Psoas muscle (tissue), 8 donors: ENCODE measurements around the gene ATXN10. TPM values are rescaled to one million over a fixed set of nuclear protein-coding genes. Genes with fewer than 3 reads are reported as not detected.

ENCODE experiments used
- ATAC-seq, 4 donors: fragments of 200-7000 bp; cut with Tn5 transposase; one replicate each; pipeline ENCODE4 v1.9.1; 2020; ENCODE audit warnings: moderate library complexity in 3 of 4, mild to moderate bottlenecking in 2 of 4
- DNase-seq, 2 donors: peaks; one replicate each; pipeline ENCODE4 v3.0.0-alpha.2; 2020
- H3K27ac ChIP-seq: fragments of 200-600 bp; one replicate; pipeline ENCODE4 v1.8.0; 2022
- H3K27me3 ChIP-seq, 3 donors: fragments of 200-600 bp in 1 of 3; one replicate each; pipeline versions ENCODE4 v1.6.1 to v1.8.0; 2013 to 2022; ENCODE audit warnings: low read length in 2 of 3, mild to moderate bottlenecking in 2 of 3, moderate library complexity in 1 of 3; ENCODE audit not compliant: insufficient read depth in 3 of 3
- H3K36me3 ChIP-seq, 2 donors: fragments of 200-600 bp in 1 of 2; one replicate each; pipeline versions ENCODE4 v1.6.1 to v1.8.0; 2013 to 2022; ENCODE audit warnings: low read depth in 1 of 2, mild to moderate bottlenecking in 1 of 2, moderate library complexity in 1 of 2; ENCODE audit not compliant: insufficient read depth in 1 of 2
- H3K4me1 ChIP-seq: fragments of 200-600 bp; one replicate; pipeline ENCODE4 v1.8.0; 2022
- H3K4me3 ChIP-seq: fragments of 200-600 bp; one replicate; pipeline ENCODE4 v1.8.0; 2022; ENCODE audit warnings: mild to moderate bottlenecking
- H3K9me3 ChIP-seq: fragments of 200-600 bp; one replicate; pipeline ENCODE4 v1.8.0; 2022
- WGBS, 3 donors: extraction: QIAGEN DNeasy Blood & Tissue Kit; methylation state at CpG; one replicate each; pipeline versions ENCODE4 v1.1.6 to v1.1.7; 2013; 5-methylcytosine and 5-hydroxymethylcytosine counted together
- intact Hi-C, 2 donors: fragments of 100-400 bp; cut with DNase I; formaldehyde crosslinking; loops; one replicate each; pipeline versions ENCODE4 v1.11.0 to v1.14.2; 2022
- polyA plus RNA-seq, 3 donors: library from polyadenylated mRNA; stranded (reverse); fragments of 200-250 nt; gene quantifications; one replicate each; pipeline ENCODE4 v1.2.3, GENCODE V29; 2013
- total RNA-seq, 4 donors: library from RNA; stranded (reverse); fragmentation: NEBNext Ultra II Directional in 2 of 4; extraction: Animal tissue kit (Norgen Biotek cat#: 25700) in 2 of 4; gene quantifications; one replicate each; pipeline versions ENCODE4 v1.2.1 to v1.2.4, GENCODE V29; 2021 to 2023
- TF ChIP-seq, protein P1 (sequence below): fragments of 200-600 bp; IDR thresholded peaks from one replicate; pipeline ENCODE4 v1.8.0; 2022; ENCODE audit warnings: antibody characterized with exemption
- donor health status: healthy with polysubstance abuse.
- donor health status: DM: no; HTN: no; CAD: no; lungs with moderate emphysema.
- donor health status: Bipolar disorder and iron deficiency.
- donor health status: healthy.
- donor health status: DM: yes; HTN: yes; CAD: no.
- donor health status: DM: no; HTN: no; CAD: no.
- donor health status: DM: no; HTN: no; CAD: no.
- donor health status: DM: yes; HTN: yes; CAD: no.

The ATXN10 gene
- total and polyA plus RNA-seq, 7 donors: 57.7 to 173 (median 115) TPM

- 3 to 4% (median 3%) methylated on average over 44 to 87 of the region's 87 CpGs for WGBS, 3 donors
- TF ChIP-seq, protein P1, sequence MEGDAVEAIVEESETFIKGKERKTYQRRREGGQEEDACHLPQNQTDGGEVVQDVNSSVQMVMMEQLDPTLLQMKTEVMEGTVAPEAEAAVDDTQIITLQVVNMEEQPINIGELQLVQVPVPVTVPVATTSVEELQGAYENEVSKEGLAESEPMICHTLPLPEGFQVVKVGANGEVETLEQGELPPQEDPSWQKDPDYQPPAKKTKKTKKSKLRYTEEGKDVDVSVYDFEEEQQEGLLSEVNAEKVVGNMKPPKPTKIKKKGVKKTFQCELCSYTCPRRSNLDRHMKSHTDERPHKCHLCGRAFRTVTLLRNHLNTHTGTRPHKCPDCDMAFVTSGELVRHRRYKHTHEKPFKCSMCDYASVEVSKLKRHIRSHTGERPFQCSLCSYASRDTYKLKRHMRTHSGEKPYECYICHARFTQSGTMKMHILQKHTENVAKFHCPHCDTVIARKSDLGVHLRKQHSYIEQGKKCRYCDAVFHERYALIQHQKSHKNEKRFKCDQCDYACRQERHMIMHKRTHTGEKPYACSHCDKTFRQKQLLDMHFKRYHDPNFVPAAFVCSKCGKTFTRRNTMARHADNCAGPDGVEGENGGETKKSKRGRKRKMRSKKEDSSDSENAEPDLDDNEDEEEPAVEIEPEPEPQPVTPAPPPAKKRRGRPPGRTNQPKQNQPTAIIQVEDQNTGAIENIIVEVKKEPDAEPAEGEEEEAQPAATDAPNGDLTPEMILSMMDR: peak; percentile 27
- no peak overlapping the region for H3K27ac ChIP-seq
- intact Hi-C loops: no loop called here
- peaks cover under 1% of the 10 kb centered on the region for H3K9me3 ChIP-seq
- DNase-seq (peak in 1 of 2 donors; percentile 54), ATAC-seq (peak; percentile 68 to 79 (median 77))
- peaks cover 8% of the 10 kb centered on the region for H3K4me1 ChIP-seq
- peak overlapping the region; percentile 37 for H3K4me3 ChIP-seq
- no peaks in the 10 kb centered on the region for H3K36me3 ChIP-seq
- peaks cover 0 to 46% (median 15%) of the 10 kb centered on the region in 3 donors for H3K27me3 ChIP-seq
Measured at GRCh38 chr22:45867118-45867905, 195.7 kb downstream of the ATXN10 start.

GRCh38 chr22:45867906-45868555, 196.4 kb downstream of the ATXN10 start:
- H3K27me3 ChIP-seq: peaks cover 0 to 54% (median 15%) of the 10 kb centered on the region in 3 donors
- ATAC-seq (no peak), DNase-seq (no peak)
- H3K9me3 ChIP-seq: peaks cover 7% of the 10 kb centered on the region
- no peak overlapping the region for H3K27ac ChIP-seq
- TF ChIP-seq, protein P1: no peak
- WGBS, 3 donors: 41 to 59% (median 55%) methylated on average over 19 to 20 of the region's 20 CpGs
- peaks cover 8% of the 10 kb centered on the region for H3K4me1 ChIP-seq
- no peak overlapping the region for H3K4me3 ChIP-seq
- no peaks in the 10 kb centered on the region for H3K36me3 ChIP-seq
- intact Hi-C loops: no loop called here

DNA sequence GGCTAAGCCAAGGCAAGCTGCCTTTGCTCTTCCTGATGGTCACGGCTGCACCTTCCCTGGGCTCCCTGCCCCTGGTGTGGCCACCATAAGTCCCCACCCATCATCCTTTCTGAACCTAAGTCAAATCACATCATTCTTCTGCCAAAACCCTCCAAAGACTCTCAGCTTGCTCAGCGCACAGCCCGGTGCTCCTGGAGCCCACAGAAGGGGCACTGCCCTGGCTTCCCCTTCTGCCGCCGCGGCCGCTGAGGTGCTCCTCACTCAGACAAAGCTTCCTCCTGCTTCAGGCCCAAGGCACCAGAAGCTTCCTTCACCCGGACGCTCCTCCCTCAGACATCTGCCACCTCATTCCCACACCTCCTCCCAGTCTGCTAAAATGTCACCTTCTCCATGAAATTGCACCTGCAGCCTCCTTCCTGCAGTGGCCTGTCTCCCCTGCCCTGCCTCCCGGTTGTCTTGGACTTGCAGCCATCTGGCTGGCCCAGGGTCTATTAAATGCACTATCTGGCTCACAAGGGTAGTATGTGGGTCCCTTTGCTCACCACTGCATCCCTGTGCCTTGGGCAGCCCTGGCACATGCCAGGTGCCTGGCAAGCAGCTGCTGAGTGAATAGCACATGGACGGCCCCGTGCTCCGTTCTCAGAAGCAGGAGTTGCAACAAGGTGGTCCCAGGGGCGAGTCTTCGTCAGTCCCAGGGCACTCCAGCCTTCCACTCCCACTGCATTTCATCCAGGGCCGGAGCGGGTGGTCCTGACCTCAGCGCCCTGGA, 197.1 kb downstream of the ATXN10 start:
- 83 to 89% (median 87%) methylated on average over 18 of the region's 18 CpGs for WGBS, 3 donors
- TF ChIP-seq, protein P1: no peak
- no peak overlapping the region for H3K27ac ChIP-seq
- H3K27me3 ChIP-seq: peaks cover 0 to 54% (median 15%) of the 10 kb centered on the region in 3 donors
- H3K4me1 ChIP-seq: peaks cover 8% of the 10 kb centered on the region
- intact Hi-C loops: no loop called here
- peaks cover 7% of the 10 kb centered on the region for H3K9me3 ChIP-seq
- ATAC-seq: no peak
- H3K4me3 ChIP-seq: no peak overlapping the region
- no peaks in the 10 kb centered on the region for H3K36me3 ChIP-seq
- no peak for DNase-seq

GRCh38 chr22:45869340-45869847, 197.8 kb downstream of the ATXN10 start:
- no peak for ATAC-seq
- H3K27me3 ChIP-seq: peaks cover 0 to 54% (median 15%) of the 10 kb centered on the region in 3 donors
- TF ChIP-seq, protein P1: no peak

More at GRCh38 chr22:45869340-45869847, 197.8 kb downstream of the ATXN10 start:
- Histone ChIP-seq H3K9me3 (peaks cover 7% of the 10 kb centered on the region), H3K4me1 (peaks cover 8% of the 10 kb centered on the region), H3K36me3 (no peaks in the 10 kb centered on the region), H3K4me3 (no peak overlapping the region), H3K27ac (no peak overlapping the region)
- 81 to 87% (median 84%) methylated on average over 13 of the region's 13 CpGs for WGBS, 3 donors
- no peak for DNase-seq
- intact Hi-C loops: no loop called here
